Non-pigmented ciliary epithelial cell (primary cell): Measurements from ENCODE around the gene EIF3J.
A peak's percentile ranks its signal among the peaks of the same experiment; 100 is the strongest.

Source experiments
- DNase-seq: peaks from one replicate; pipeline ENCODE4 v3.0.0-alpha.2; 2010; ENCODE audit warnings: low read depth

The EIF3J gene

GRCh38 chr15:44595246-44595645 lies 58.3 kb downstream of the EIF3J start:
- no peak for DNase-seq

GRCh38 chr15:44595656-44596510 lies 58.9 kb downstream of the EIF3J start:
- no peak for DNase-seq

- no peak for DNase-seq
These were observed 59.6 kb downstream of the EIF3J start for GRCh38 chr15:44596511-44597010.

- no peak for DNase-seq
These were observed 61.1 kb downstream of the EIF3J start for GRCh38 chr15:44598066-44598465.

- DNase-seq = peak; percentile 70
These were observed 61.9 kb downstream of the EIF3J start for GRCh38 chr15:44598892-44599291.

- DNase-seq = no peak
These were observed 66.2 kb downstream of the EIF3J start for GRCh38 chr15:44603126-44603525.

- no peak for DNase-seq
These were observed 69.8 kb downstream of the EIF3J start for GRCh38 chr15:44606740-44607139.
